ENCODE results near the gene ACOX2. TPM values are rescaled to one million over a fixed set of nuclear protein-coding genes. Genes with fewer than 3 reads are reported as not detected.

ACOX2 gene
- total and polyA plus RNA-seq, 2 donors (not counting 1 experiment from before 2014, with no cell fraction given) = 19.0 to 20.5 TPM

GRCh38 chr3:58567251-58567515 lies 30.2 kb upstream of the ACOX2 start:
- H3K4me3 ChIP-seq (replicated peaks in 1 of 4; ENCODE audit: control extremely low read depth in 1 of 4, insufficient read depth in 1 of 4, low read depth in 3 of 4, low read length in 4 of 4) = no peak overlapping the region
- no peak overlapping the region for H3K4me2 ChIP-seq (ENCODE audit: extremely low read depth, insufficient read depth, low read length)
- no peaks in the 10 kb centered on the region for H3K9me3 ChIP-seq (ENCODE audit: control insufficient read depth, insufficient read depth, low read depth, low read length)
- no peak overlapping the region for H2AFZ ChIP-seq (ENCODE audit: low read length)
- no peaks in the 10 kb centered on the region for H3K36me3 ChIP-seq (ENCODE audit: control insufficient read depth, insufficient read depth, low read length)
- no peaks in the 10 kb centered on the region for H4K20me1 ChIP-seq (ENCODE audit: control insufficient read depth, extremely low read depth, insufficient read depth, low read length)
- H3K27me3 ChIP-seq (ENCODE audit: control insufficient read depth, insufficient read depth, low read length) = no peaks in the 10 kb centered on the region
- TF ChIP-seq CTCF (conservative IDR thresholded peaks at IDR 0.05 in 1 of 2, IDR thresholded peaks at IDR 0.05 in 1 of 2; ENCODE audit: low read depth in 1 of 2, low read length in 2 of 2) (no peak), EZH2 (IDR thresholded peaks at IDR 0.05; ENCODE audit: low read length, missing control alignments) (no peak)
- peaks cover 4% of the 10 kb centered on the region for H3K4me1 ChIP-seq (ENCODE audit: control insufficient read depth, extremely low read depth, insufficient read depth, low read length)
- no peak overlapping the region for H3K27ac ChIP-seq (ENCODE audit: insufficient read depth, low read length)
- H3K79me2 ChIP-seq (ENCODE audit: control insufficient read depth, insufficient read depth, low read length) = no peaks in the 10 kb centered on the region
- no peak for DNase-seq (ENCODE audit: low read depth in 2 of 2)
- no peak overlapping the region for H3K9ac ChIP-seq (ENCODE audit: insufficient read depth, low read length)

GRCh38 chr3:58566398-58567250 lies 29.6 kb upstream of the ACOX2 start:
- Histone ChIP-seq H4K20me1 (ENCODE audit: control insufficient read depth, extremely low read depth, insufficient read depth, low read length) (no peaks in the 10 kb centered on the region), H3K4me2 (ENCODE audit: extremely low read depth, insufficient read depth, low read length) (no peak overlapping the region), H3K4me3 (replicated peaks in 1 of 4; ENCODE audit: control extremely low read depth in 1 of 4, insufficient read depth in 1 of 4, low read depth in 3 of 4, low read length in 4 of 4) (no peak overlapping the region), H3K79me2 (ENCODE audit: control insufficient read depth, insufficient read depth, low read length) (no peaks in the 10 kb centered on the region), H3K9ac (ENCODE audit: insufficient read depth, low read length) (no peak overlapping the region), H2AFZ (ENCODE audit: low read length) (no peak overlapping the region), H3K4me1 (ENCODE audit: control insufficient read depth, extremely low read depth, insufficient read depth, low read length) (peaks cover 4% of the 10 kb centered on the region), H3K36me3 (ENCODE audit: control insufficient read depth, insufficient read depth, low read length) (no peaks in the 10 kb centered on the region), H3K27me3 (ENCODE audit: control insufficient read depth, insufficient read depth, low read length) (no peaks in the 10 kb centered on the region), H3K27ac (ENCODE audit: insufficient read depth, low read length) (no peak overlapping the region), H3K9me3 (ENCODE audit: control insufficient read depth, insufficient read depth, low read depth, low read length) (no peaks in the 10 kb centered on the region)
- no peak for TF ChIP-seq EZH2 (IDR thresholded peaks at IDR 0.05; ENCODE audit: low read length, missing control alignments)
- TF ChIP-seq CTCF (conservative IDR thresholded peaks at IDR 0.05 in 1 of 2, IDR thresholded peaks at IDR 0.05 in 1 of 2; ENCODE audit: low read depth in 1 of 2, low read length in 2 of 2) = no peak
- no peak for DNase-seq (ENCODE audit: low read depth in 2 of 2)

- H3K9me3 ChIP-seq (ENCODE audit: control insufficient read depth, insufficient read depth, low read depth, low read length) = no peaks in the 10 kb centered on the region
- no peaks in the 10 kb centered on the region for H3K27me3 ChIP-seq (ENCODE audit: control insufficient read depth, insufficient read depth, low read length)
- H3K4me3 ChIP-seq (replicated peaks in 1 of 4; ENCODE audit: control extremely low read depth in 1 of 4, insufficient read depth in 1 of 4, low read depth in 3 of 4, low read length in 4 of 4) = no peak overlapping the region
- no peak overlapping the region for H3K27ac ChIP-seq (ENCODE audit: insufficient read depth, low read length)
- H3K4me1 ChIP-seq (ENCODE audit: control insufficient read depth, extremely low read depth, insufficient read depth, low read length) = peaks cover 8% of the 10 kb centered on the region
- TF ChIP-seq CTCF (conservative IDR thresholded peaks at IDR 0.05 in 1 of 2, IDR thresholded peaks at IDR 0.05 in 1 of 2; ENCODE audit: low read depth in 1 of 2, low read length in 2 of 2) (no peak), EZH2 (IDR thresholded peaks at IDR 0.05; ENCODE audit: low read length, missing control alignments) (no peak)
- no peak overlapping the region for H3K4me2 ChIP-seq (ENCODE audit: extremely low read depth, insufficient read depth, low read length)
- H3K36me3 ChIP-seq (ENCODE audit: control insufficient read depth, insufficient read depth, low read length) = no peaks in the 10 kb centered on the region
- no peaks in the 10 kb centered on the region for H4K20me1 ChIP-seq (ENCODE audit: control insufficient read depth, extremely low read depth, insufficient read depth, low read length)
- H3K9ac ChIP-seq (ENCODE audit: insufficient read depth, low read length) = no peak overlapping the region
- H2AFZ ChIP-seq (ENCODE audit: low read length) = no peak overlapping the region
- H3K79me2 ChIP-seq (ENCODE audit: control insufficient read depth, insufficient read depth, low read length) = no peaks in the 10 kb centered on the region
- no peak for DNase-seq (ENCODE audit: low read depth in 2 of 2)
Measured at GRCh38 chr3:58565621-58566397, 28.8 kb upstream of the ACOX2 start.
